Stimulated activated naive B cell treated with anti-CD40 and anti-IgM and Interleukin-4, amounts not matched to agents 10 μg/mL and 1 μg/mL and 100 μg/mL, for 72 hours (primary cell): ENCODE data around the gene SYVN1.
"Not testable (repeated sequence)": the region's sequence is repeated elsewhere in the genome, so short reads cannot be mapped to it uniquely, and the experiment has no call there.

Experiments used
- ATAC-seq, 2 donors: fragments of 150-1000 bp; cut with Tn5 transposase; replicated peaks; 2 replicates each; pipeline ENCODE4 v1.10.0; 2021; ENCODE audit warnings: moderate library complexity in 1 of 2
- DNase-seq: peaks from one replicate; pipeline ENCODE4 v3.0.0; 2021
- H3K27ac Mint-ChIP-seq: one replicate; pipeline ENCODE4 v1.8.0; 2022; ENCODE audit warnings: mild to moderate bottlenecking, mixed read lengths
- H3K27me3 Mint-ChIP-seq, 2 donors: one replicate each; pipeline ENCODE4 v1.8.0; 2022; ENCODE audit warnings: mixed read lengths in 2 of 2
- H3K36me3 Mint-ChIP-seq, 2 donors: one replicate each; pipeline ENCODE4 v1.8.0; 2022; ENCODE audit warnings: mixed read lengths in 2 of 2, mild to moderate bottlenecking in 1 of 2
- H3K4me1 Mint-ChIP-seq, 2 donors: one replicate each; pipeline ENCODE4 v1.8.0; 2022; ENCODE audit warnings: mixed read lengths in 2 of 2, mild to moderate bottlenecking in 1 of 2
- H3K4me3 Mint-ChIP-seq, 2 donors: one replicate each; pipeline ENCODE4 v1.8.0; 2022; ENCODE audit warnings: mild to moderate bottlenecking in 2 of 2, mixed read lengths in 2 of 2, moderate library complexity in 1 of 2
- H3K9me3 Mint-ChIP-seq, 2 donors: one replicate each; pipeline ENCODE4 v1.8.0; 2022; ENCODE audit warnings: mixed read lengths in 2 of 2, mild to moderate bottlenecking in 1 of 2

The SYVN1 gene

DNA sequence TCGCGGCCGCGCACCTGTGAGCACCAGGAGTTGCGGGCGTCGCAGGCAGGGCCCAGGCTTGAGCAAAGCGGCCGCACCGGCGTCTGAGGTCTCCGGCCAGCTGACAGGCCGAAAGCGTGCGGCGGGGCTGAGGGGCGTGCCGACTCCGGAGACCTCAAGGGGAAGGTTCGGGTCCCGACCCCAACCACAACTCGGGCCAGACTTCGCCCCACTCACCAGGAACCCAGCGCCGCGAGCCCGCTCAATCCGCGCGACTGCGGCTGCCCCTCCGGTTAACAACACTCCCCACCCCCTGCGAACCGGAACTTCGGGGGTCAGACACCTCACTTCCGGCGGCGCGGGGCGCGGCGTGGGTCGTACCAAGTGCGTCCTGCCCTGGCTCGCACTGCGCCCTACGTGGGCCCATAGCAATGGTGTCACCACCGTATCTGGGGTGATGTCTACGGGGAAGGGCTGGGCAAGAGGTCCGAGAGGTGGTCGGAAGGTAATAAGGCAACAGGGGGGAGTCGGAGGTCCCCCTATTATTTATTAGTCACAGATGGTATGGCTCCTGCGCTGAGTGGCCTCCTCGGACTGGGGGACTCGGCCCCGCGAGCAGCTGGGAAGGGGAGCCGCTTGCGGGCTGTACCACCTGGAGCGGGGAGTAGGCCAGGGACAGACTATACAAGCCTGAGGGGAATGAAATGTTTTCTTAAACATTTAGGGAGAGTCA is at the start of gene SYVN1:
SYVN1 (minus strand) TSS at position 280 of the 712 bp plus-strand sequence. CDS start 918 bp downstream, outside the sequence.
- H3K36me3 Mint-ChIP-seq = peaks cover 44 to 53% of the 10 kb centered on the region in 2 donors
- H3K9me3 Mint-ChIP-seq = no peaks in the 10 kb centered on the region
- H3K27ac Mint-ChIP-seq = peak within 1 kb of the TSS; percentile 100
- H3K4me3 Mint-ChIP-seq = peak within 1 kb of the TSS; percentile 98
- H3K27me3 Mint-ChIP-seq = no peaks in the 10 kb centered on the region
- H3K4me1 Mint-ChIP-seq = peaks cover 47 to 74% of the 10 kb centered on the region in 2 donors
- DNase-seq = peak; percentile 91
- peak; percentile 78 to 79 for ATAC-seq

DNA sequence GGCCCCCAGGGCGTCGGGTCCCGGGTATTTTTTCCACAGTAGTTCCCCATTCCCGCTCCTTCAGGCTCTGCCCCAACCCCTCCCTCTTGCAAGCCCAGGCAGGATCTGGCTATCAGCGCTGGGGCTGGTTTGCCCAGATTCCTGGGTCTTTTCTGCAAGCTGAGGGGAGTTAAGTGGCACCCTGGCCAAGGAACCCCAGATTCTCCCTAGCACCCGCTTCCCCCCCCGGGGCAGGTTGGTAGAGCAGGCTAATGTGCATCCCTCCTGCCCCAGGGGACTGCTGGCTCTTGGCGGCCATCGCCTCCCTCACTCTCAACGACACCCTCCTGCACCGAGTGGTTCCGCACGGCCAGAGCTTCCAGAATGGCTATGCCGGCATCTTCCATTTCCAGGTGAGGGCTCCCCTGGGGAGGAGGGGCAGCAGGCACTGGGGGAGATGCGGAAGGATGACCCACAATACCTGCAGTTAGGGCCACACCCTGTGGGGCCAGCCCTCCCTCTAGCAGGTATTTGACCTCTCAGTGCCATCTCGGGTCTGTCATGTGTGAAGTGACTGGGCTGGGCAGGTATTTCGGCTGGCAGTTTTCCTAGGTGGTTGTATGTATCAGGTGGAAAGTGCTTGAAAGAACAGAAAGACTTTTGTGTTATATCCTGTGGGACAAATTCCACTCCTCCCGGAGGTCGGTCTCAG is 49.0 kb upstream of the SYVN1 start:
- H3K27ac Mint-ChIP-seq = peak overlapping the region; percentile 42
- no peak for ATAC-seq

DNA sequence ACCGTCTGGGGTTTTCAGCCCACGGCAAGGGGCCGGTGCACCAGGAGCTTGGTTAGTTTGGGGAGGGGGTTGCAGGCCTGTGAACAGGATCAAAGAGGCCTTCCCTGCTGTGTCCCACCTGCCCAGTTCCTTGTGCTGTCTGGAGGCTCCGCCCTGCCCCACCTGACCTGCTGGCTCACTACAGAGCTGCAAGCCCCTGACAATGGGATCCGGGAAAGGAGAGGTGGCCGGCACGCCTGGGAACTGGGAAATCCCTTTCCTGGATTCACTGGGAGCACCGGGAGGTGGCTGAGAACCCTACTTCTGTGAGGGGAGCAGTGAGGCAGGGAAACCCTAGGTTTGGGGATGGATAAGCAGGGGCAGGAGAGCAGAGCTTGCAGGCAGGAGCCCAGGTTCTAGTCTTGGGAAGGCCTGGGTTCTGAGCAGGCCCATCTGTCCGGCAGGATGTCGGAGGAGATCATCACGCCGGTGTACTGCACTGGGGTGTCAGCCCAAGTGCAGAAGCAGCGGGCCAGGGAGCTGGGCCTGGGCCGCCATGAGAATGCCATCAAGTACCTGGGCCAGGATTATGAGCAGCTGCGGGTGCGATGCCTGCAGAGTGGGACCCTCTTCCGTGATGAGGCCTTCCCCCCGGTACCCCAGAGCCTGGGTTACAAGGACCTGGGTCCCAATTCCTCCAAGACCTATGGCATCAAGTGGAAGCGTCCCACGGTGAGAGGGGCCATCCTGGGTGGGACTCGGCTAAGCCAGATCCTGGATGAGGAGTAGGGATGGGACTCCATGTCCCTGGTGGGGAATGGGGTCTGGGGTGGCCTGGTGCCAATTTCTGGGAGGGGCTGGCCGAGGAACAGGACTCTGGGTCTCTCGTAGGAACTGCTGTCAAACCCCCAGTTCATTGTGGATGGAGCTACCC is 48.2 kb upstream of the SYVN1 start:
- no peaks in the 10 kb centered on the region for H3K9me3 Mint-ChIP-seq
- H3K36me3 Mint-ChIP-seq = peaks cover 17 to 27% of the 10 kb centered on the region in 2 donors
- H3K27me3 Mint-ChIP-seq = no peaks in the 10 kb centered on the region
- H3K4me1 Mint-ChIP-seq = peaks cover 16 to 46% of the 10 kb centered on the region in 2 donors
- peak overlapping the region; percentile 92 to 93 for H3K4me3 Mint-ChIP-seq
- DNase-seq = no peak
- peak overlapping the region; percentile 95 for H3K27ac Mint-ChIP-seq
- peak; percentile 26 to 31 for ATAC-seq

More for the DNA sequence above, 49.0 kb upstream of the SYVN1 start:
- peaks cover 16 to 46% of the 10 kb centered on the region in 2 donors for H3K4me1 Mint-ChIP-seq
- DNase-seq = no peak
- no peaks in the 10 kb centered on the region for H3K9me3 Mint-ChIP-seq
- H3K36me3 Mint-ChIP-seq = peaks cover 17 to 28% of the 10 kb centered on the region in 2 donors
- H3K4me3 Mint-ChIP-seq = peak overlapping the region; percentile 62 to 92
- H3K27me3 Mint-ChIP-seq = no peaks in the 10 kb centered on the region

DNA sequence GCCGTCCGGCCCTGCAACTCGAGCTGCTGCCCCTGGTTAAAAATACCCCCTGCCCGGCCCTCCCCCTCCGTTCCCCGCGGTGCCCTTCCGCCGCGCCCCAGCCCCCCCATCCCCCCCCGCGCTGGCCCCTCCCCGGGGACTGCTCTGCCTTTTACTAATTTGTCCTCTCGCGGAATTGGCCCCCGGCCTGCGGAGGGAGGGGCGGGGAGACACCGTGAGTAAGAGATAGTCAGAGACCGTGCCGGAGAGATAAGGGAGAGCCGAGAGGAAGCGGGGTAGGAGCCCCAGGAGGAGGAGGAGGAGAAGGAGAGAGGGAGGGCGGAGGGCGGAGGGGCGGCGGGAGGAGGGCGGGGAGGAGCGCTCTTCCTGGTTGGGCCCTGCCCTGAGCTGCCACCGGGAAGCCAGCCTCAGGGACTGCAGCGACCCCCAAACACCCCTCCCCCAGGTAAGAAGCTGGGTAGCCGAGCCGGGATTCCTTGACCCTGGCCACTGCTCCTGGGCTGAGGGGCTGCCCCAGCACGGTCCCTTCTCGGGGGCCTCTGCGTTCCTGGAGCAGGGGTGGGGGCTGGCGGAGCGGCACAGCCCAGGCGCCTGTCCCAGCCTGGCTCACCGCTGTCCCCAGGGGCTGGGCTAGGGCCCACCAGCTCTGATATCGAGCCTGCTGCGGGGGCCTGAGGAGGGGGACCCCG is 47.4 kb upstream of the SYVN1 start, which contains the start of gene CAPN1:
CAPN1 (plus strand) TSS at position 360 of the 689 bp plus-strand sequence. CDS start 774 bp downstream, outside the sequence.
- H3K4me1 Mint-ChIP-seq = peaks cover 16 to 44% of the 10 kb centered on the region in 2 donors
- peak within 1 kb of the TSS; percentile 92 to 93 for H3K4me3 Mint-ChIP-seq
- H3K27ac Mint-ChIP-seq = peak within 1 kb of the TSS; percentile 95
- ATAC-seq (peak; percentile 71 to 74), DNase-seq (peak; percentile 58)
- H3K36me3 Mint-ChIP-seq = peaks cover 12 to 21% of the 10 kb centered on the region in 2 donors
- H3K9me3 Mint-ChIP-seq = no peaks in the 10 kb centered on the region
- H3K27me3 Mint-ChIP-seq = no peaks in the 10 kb centered on the region

DNA sequence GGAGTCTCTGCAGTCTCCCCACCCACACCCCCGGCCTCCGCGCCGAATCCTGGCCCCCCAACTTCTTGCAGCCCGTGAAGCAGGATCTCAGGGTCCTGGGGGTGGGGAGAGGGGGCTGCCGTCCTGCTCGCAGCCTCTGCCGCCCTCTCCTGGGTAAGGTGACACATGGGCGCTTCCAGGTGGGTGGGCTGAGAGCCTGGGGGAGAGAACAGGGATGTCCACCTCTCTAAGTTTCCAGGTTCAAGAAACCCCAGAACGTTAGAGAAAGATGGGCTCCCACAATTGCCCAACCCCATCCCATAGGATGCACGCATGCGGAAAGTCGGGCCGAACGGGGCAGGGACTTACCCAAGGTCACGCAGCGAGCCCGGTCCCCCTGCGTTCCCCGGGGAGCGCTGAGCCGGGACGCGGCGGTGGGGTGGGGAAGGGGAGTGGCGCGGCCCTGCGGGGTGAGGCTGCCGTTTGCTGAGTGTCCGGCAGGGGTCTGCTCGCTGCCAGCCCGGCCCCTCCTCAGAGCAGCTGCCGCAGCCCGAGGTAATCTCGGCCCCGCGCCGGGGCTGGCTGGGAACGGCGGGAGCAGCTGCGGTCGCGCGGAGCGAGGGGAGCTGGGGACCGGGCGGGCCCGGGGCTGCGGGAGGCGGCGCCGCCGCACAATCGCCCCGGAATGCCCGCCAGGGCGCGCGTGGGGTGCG is 46.7 kb upstream of the SYVN1 start:
- peak overlapping the region; percentile 95 for H3K27ac Mint-ChIP-seq
- peaks cover 6 to 15% of the 10 kb centered on the region in 2 donors for H3K36me3 Mint-ChIP-seq

DNA sequence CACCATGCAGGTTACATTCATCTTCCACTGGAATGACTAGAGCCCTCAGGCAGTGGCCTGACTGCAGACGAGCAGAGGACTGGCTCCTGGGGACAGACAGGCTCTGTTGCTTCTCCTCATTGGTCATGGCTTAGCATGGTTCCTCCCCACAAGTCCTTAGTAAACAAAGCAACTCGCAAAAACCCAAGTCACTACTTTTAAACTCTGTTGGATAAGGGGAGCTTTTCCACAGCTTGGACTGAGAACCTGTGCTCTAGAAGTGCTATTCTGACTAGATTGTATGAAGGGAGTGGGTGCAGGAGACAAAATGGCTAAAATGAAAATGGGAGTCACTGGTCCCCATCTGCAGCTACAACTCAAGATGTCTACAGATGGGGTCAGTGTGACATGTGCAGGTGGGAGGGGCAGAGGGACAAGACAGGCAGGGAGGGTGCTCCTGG is 40.3 kb upstream of the SYVN1 start:
- not testable (repeated sequence) for DNase-seq, H3K36me3 Mint-ChIP-seq, H3K4me3 Mint-ChIP-seq, H3K27me3 Mint-ChIP-seq, ATAC-seq, H3K27ac Mint-ChIP-seq, H3K4me1 Mint-ChIP-seq, H3K9me3 Mint-ChIP-seq

More for the DNA sequence above, 46.7 kb upstream of the SYVN1 start:
- peak; percentile 87 for ATAC-seq
- Mint-ChIP-seq H3K4me3 (peak overlapping the region; percentile 90 to 93), H3K4me1 (peaks cover 14 to 39% of the 10 kb centered on the region in 2 donors), H3K27me3 (no peaks in the 10 kb centered on the region), H3K9me3 (no peaks in the 10 kb centered on the region)
- DNase-seq = peak; percentile 73

DNA sequence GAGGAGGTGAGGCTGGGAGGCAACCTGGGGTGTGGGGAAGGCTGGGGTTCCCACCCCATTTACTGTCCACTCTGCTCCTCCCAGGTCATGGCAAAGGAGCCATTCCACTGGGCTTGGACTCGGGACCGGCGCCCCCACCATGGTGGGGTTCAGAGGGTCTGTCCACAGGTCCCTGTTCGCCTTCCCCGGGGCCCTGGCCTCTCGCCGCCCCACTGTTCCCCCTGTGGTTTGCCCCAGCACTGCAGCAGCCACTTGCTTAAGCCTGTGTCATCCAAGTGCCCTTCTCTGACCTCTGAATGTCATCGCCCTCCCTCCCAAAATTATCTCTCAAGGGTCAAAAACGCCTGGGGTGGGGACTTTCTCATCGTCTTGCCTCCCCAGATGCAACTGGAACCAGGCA is 38.3 kb upstream of the SYVN1 start:
- ATAC-seq (peak in 1 of 2 donors; percentile 29), DNase-seq (no peak)
- peaks cover 0 to 4% of the 10 kb centered on the region in 2 donors for H3K36me3 Mint-ChIP-seq
- no peak overlapping the region for H3K27ac Mint-ChIP-seq
- H3K4me1 Mint-ChIP-seq = peaks cover 14 to 22% of the 10 kb centered on the region in 2 donors
- no peaks in the 10 kb centered on the region for H3K27me3 Mint-ChIP-seq
- no peaks in the 10 kb centered on the region for H3K9me3 Mint-ChIP-seq
- H3K4me3 Mint-ChIP-seq = no peak overlapping the region

DNA sequence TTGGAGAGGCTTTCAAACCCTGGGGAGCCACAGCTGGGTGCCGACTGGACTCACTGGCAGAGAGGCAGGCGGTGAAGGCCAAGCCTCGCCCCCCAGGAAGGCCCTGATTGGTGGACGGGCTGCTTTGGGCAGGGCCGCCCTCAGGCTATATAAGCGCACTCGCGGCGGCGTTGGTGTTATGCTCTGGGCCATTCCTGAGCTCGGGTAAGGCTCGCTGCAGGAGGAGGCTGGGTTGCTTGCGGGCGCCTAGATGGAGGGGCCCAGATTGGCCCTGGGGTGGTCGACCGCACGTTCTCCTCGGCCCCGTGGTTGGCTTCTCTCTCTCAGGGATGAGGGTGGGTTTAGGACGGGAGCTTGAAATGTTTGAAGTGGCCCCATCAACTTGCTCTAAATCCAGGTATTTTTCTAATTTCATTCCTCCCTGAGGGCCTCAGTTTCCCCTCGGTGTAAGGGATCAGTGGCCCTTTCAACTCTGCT is 35.8 kb upstream of the SYVN1 start, which contains the start of gene SPDYC:
SPDYC (plus strand) TSS at position 176 of the 477 bp plus-strand sequence. CDS start 1,125 bp downstream, outside the sequence.
- no peak for ATAC-seq
- Mint-ChIP-seq H3K36me3 (peaks cover 0 to 4% of the 10 kb centered on the region in 2 donors), H3K27ac (peak within 1 kb of the TSS; percentile 98), H3K27me3 (no peaks in the 10 kb centered on the region), H3K4me3 (peak within 1 kb of the TSS; percentile 59 to 61), H3K9me3 (no peaks in the 10 kb centered on the region), H3K4me1 (peaks cover 14 to 22% of the 10 kb centered on the region in 2 donors)
- no peak for DNase-seq

DNA sequence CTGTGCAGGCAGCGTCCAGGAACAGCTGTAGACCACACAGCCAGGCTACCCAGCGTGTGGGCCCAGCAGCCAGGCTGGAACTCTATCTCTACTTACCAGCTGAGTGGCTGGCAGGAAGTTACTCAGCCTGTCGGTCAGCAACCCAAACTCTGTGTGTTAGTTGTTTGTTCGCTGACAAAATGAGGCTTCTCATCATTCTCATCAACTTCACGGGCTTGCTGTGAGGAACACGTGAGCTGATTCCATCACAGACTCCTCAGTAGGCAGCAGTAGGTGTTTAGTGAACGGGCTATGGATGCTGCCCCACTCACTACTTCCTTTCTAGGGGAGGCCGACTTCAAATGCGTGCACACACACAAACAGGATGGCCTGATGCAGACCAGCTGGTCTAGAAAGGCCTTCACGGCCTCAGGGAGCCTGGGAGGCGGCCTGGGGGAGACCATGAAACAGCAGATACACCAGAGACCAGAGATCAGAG is 34.9 kb upstream of the SYVN1 start:
- Mint-ChIP-seq H3K36me3 (peaks cover 0 to 4% of the 10 kb centered on the region in 2 donors), H3K4me3 (peak overlapping the region; percentile 59 to 61), H3K27ac (peak overlapping the region; percentile 98), H3K27me3 (no peaks in the 10 kb centered on the region), H3K9me3 (no peaks in the 10 kb centered on the region), H3K4me1 (peaks cover 14 to 22% of the 10 kb centered on the region in 2 donors)
- no peak for DNase-seq
- peak; percentile 77 to 79 for ATAC-seq

DNA sequence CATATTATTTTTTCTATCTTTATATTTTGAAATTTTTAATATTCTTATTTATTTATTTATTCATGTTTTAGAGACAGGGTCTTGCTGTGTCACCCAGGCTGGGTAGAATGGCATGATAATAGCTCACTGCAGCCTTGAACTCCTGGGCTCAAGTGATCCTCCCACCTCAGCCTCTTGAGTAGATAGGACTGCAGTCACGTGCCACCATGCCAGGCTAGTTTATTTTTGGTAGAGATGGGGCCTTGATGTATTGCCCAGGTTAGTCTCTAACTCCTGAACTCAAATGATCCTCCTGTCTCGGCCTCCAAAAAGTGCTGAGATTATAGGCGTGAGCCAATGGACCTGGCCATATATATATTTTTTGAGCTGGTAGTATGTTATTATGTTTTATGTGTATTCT is 33.3 kb upstream of the SYVN1 start:
- Mint-ChIP-seq H3K27ac (no peak overlapping the region), H3K4me3 (no peak overlapping the region), H3K4me1 (peaks cover 9 to 17% of the 10 kb centered on the region in 2 donors), H3K27me3 (no peaks in the 10 kb centered on the region), H3K9me3 (no peaks in the 10 kb centered on the region), H3K36me3 (peaks cover 0 to 4% of the 10 kb centered on the region in 2 donors)
- ATAC-seq (no peak), DNase-seq (no peak)

DNA sequence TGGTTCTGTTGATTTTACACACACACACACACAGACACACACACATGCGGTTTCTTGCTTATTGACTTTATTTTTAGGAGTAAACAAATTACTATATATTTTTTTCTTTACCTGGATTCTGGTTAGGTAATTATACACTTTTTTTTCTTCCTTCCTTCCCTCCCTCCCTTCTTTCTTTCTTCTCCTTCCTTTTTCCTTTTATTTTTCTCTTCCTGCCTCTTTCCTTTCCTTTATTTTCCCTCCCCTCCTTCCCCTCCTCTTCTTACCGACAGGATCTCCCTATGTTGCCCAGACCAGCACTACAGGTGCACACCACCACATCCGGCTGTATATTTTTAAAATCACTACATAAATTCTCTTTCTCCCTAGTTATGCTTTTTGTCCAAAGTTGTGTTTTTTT is 32.6 kb upstream of the SYVN1 start:
- Mint-ChIP-seq H3K36me3 (peaks cover 0 to 4% of the 10 kb centered on the region in 2 donors), H3K27ac (no peak overlapping the region), H3K27me3 (no peaks in the 10 kb centered on the region), H3K4me1 (peaks cover 9 to 17% of the 10 kb centered on the region in 2 donors), H3K4me3 (no peak overlapping the region), H3K9me3 (no peaks in the 10 kb centered on the region)
- DNase-seq (no peak), ATAC-seq (no peak)

DNA sequence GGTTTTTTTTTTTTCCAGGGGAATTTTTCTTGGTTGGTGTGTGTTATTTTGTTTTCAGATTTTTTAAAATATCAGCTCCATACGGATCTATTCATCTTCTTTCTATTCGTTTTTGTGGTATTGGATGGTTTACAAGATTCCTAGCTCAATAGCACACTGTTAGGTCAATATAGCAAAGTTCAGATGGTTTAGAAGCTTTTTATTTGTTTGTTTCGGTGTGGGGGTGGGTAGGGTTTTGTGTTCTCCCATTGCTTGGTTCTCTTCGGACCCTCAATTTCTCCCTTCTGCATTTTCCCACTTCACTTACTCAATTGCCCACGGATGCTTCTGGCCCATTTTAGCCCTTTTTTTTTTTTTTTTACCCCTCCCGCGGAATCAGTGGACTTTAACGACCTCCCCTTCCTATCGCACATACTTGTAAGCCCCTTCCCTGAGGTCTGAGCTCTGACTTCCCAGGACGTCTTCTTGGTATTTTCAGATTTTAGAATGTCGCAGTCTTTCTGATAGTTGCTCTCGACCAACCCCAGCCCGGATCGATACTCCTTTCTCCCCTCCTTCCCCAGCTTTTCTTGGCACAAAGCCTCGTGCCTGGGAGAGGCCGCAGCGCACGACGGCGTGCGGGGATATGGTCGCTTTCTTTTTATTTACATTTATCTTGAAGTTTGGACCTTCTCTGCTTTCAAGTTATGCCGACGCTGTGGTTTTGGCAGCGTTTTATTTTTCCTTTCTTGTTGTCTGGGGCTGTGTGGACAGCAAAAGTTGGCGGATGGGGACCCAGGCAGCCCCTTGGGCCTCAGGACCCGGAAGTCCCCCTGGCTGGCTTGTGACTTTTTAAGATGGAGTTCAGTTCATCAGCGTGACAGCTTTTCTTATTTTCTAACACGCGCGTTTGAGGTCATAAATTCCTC is 31.3 kb upstream of the SYVN1 start:
- Mint-ChIP-seq H3K4me3 (no peak overlapping the region), H3K27ac (no peak overlapping the region), H3K9me3 (no peaks in the 10 kb centered on the region), H3K36me3 (peaks cover 0 to 4% of the 10 kb centered on the region in 2 donors), H3K4me1 (peaks cover 9 to 17% of the 10 kb centered on the region in 2 donors), H3K27me3 (no peaks in the 10 kb centered on the region)
- DNase-seq = no peak
- no peak for ATAC-seq
